SK-N-SH (cell line): ENCODE measurements around the gene EPHA3.

Source experiments
- FOSL2 ChIP-seq: IDR thresholded peaks from 2 replicates; pipeline ENCODE4 v1.4.0; 2012; ENCODE audit warnings: low read depth, mild to moderate bottlenecking, moderate library complexity, borderline replicate concordance
- GABPA ChIP-seq: IDR thresholded peaks from 2 replicates; pipeline ENCODE4 v1.4.0; 2012; ENCODE audit warnings: low read depth, mild to moderate bottlenecking
- NFIC ChIP-seq: IDR thresholded peaks from 2 replicates; pipeline ENCODE4 v1.4.0; 2012; ENCODE audit warnings: borderline replicate concordance
- POLR2AphosphoS5 ChIP-seq: IDR thresholded peaks from 2 replicates; pipeline ENCODE4 v1.6.1; 2012; ENCODE audit warnings: low read depth, low read length
- RCOR1 ChIP-seq: fragments of 150-350 bp; IDR thresholded peaks from 2 replicates; pipeline ENCODE4 v1.6.1; 2017; ENCODE audit warnings: antibody characterized with exemption, low read length
- RFX5 ChIP-seq: IDR thresholded peaks from 2 replicates; pipeline ENCODE4 v1.6.1; 2012; ENCODE audit warnings: mild to moderate bottlenecking, improper control_type of control experiment, low read length
- SIN3A ChIP-seq: IDR thresholded peaks from 2 replicates; pipeline ENCODE4 v1.6.1; 2012; ENCODE audit warnings: low read depth, mild to moderate bottlenecking, low read length, moderate library complexity, borderline replicate concordance
- TF ChIP-seq, protein P1 (sequence below): fragments of 200-600 bp; sonication (generic); IDR thresholded peaks from 2 replicates; pipeline ENCODE4 v1.6.1; 2017; ENCODE audit warnings: antibody characterized with exemption, mild to moderate bottlenecking, moderate library complexity
- TF ChIP-seq, protein P2 (sequence below): IDR thresholded peaks from 2 replicates; pipeline ENCODE4 v1.6.1; 2012; ENCODE audit warnings: mild to moderate bottlenecking, low read depth, low read length, moderate library complexity
- TF ChIP-seq, protein P3 (sequence below): IDR thresholded peaks from 2 replicates; pipeline ENCODE4 v1.4.0; 2012; ENCODE audit warnings: low read depth

DNA sequence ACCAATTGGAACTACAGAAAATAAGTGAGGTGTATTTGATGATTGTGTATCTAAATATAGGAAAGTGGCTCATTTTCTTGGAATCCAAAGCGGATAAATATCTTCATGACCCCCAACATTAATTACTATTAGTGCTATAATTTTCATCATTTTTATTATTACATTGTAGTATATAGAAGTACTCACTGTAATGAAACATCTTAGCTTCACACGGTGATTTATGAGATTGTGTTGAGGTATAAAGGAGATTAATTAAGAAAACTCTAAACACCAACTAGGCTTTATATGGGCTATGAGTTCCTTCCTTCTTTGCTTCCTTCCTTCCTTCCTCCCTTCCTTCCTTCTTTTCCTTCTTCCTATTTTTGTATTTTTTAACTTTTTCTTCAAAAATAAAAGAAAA lies 52.2 kb downstream of the EPHA3 start:
- TF ChIP-seq, protein P1, sequence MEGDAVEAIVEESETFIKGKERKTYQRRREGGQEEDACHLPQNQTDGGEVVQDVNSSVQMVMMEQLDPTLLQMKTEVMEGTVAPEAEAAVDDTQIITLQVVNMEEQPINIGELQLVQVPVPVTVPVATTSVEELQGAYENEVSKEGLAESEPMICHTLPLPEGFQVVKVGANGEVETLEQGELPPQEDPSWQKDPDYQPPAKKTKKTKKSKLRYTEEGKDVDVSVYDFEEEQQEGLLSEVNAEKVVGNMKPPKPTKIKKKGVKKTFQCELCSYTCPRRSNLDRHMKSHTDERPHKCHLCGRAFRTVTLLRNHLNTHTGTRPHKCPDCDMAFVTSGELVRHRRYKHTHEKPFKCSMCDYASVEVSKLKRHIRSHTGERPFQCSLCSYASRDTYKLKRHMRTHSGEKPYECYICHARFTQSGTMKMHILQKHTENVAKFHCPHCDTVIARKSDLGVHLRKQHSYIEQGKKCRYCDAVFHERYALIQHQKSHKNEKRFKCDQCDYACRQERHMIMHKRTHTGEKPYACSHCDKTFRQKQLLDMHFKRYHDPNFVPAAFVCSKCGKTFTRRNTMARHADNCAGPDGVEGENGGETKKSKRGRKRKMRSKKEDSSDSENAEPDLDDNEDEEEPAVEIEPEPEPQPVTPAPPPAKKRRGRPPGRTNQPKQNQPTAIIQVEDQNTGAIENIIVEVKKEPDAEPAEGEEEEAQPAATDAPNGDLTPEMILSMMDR, result no peak
- TF ChIP-seq RCOR1 (no peak), FOSL2 (no peak), GABPA (no peak), SIN3A (no peak), NFIC (no peak), RFX5 (no peak), POLR2AphosphoS5 (no peak)
- TF ChIP-seq, protein P2, sequence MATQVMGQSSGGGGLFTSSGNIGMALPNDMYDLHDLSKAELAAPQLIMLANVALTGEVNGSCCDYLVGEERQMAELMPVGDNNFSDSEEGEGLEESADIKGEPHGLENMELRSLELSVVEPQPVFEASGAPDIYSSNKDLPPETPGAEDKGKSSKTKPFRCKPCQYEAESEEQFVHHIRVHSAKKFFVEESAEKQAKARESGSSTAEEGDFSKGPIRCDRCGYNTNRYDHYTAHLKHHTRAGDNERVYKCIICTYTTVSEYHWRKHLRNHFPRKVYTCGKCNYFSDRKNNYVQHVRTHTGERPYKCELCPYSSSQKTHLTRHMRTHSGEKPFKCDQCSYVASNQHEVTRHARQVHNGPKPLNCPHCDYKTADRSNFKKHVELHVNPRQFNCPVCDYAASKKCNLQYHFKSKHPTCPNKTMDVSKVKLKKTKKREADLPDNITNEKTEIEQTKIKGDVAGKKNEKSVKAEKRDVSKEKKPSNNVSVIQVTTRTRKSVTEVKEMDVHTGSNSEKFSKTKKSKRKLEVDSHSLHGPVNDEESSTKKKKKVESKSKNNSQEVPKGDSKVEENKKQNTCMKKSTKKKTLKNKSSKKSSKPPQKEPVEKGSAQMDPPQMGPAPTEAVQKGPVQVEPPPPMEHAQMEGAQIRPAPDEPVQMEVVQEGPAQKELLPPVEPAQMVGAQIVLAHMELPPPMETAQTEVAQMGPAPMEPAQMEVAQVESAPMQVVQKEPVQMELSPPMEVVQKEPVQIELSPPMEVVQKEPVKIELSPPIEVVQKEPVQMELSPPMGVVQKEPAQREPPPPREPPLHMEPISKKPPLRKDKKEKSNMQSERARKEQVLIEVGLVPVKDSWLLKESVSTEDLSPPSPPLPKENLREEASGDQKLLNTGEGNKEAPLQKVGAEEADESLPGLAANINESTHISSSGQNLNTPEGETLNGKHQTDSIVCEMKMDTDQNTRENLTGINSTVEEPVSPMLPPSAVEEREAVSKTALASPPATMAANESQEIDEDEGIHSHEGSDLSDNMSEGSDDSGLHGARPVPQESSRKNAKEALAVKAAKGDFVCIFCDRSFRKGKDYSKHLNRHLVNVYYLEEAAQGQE, result no peak
- TF ChIP-seq, protein P3, sequence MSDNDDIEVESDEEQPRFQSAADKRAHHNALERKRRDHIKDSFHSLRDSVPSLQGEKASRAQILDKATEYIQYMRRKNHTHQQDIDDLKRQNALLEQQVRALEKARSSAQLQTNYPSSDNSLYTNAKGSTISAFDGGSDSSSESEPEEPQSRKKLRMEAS, result no peak
